ENCODE results near the gene C2CD2L. TPM values are rescaled to one million over a fixed set of nuclear protein-coding genes. Genes with fewer than 3 reads are reported as not detected.

The C2CD2L gene
- total and polyA plus RNA-seq, 2 of the 13 experiments (the other 11 are each of a cell fraction or from before 2014, with no cell fraction given) = 3.7 to 5.5 TPM

GRCh38 chr11:119101759-119102423, 5.3 kb upstream of the C2CD2L start, which contains the start of gene DPAGT1 (continued):
- TF ChIP-seq E2F2 (CRISPR knock-in tag; IDR thresholded peaks at IDR 0.05; ENCODE audit: borderline replicate concordance) (no peak), ZNF562 (CRISPR knock-in tag; IDR thresholded peaks at IDR 0.05; ENCODE audit: borderline replicate concordance) (no peak), TOPORS (CRISPR knock-in tag; IDR thresholded peaks at IDR 0.05) (0 out of 2 replicates have a peak, but pooled peaks have one; percentile 53), ZFP62 (CRISPR knock-in tag; IDR thresholded peaks at IDR 0.05) (no peak), ZBTB33 (CRISPR knock-in tag; IDR thresholded peaks at IDR 0.05) (no peak), HMG20B (CRISPR knock-in tag; conservative IDR thresholded peaks at IDR 0.05) (no peak), KAT2B (IDR thresholded peaks at IDR 0.05; ENCODE audit: borderline replicate concordance, low read depth, low read length) (no peak), THRA (CRISPR knock-in tag; IDR thresholded peaks at IDR 0.05; ENCODE audit: borderline replicate concordance) (no peak), ZNF781 (CRISPR knock-in tag; IDR thresholded peaks at IDR 0.05; ENCODE audit: borderline replicate concordance, not compliant biosample characterization) (no peak), ATF5 (CRISPR knock-in tag; IDR thresholded peaks at IDR 0.05; ENCODE audit: low read depth) (no peak), MEF2D (CRISPR knock-in tag; IDR thresholded peaks at IDR 0.05) (0 out of 2 replicates have a peak, but pooled peaks have one; percentile 41), MEIS2 (CRISPR knock-in tag; IDR thresholded peaks at IDR 0.05) (no peak), ZNF224 (CRISPR knock-in tag; IDR thresholded peaks at IDR 0.05) (no peak), NR2F6 (IDR thresholded peaks at IDR 0.05) (no peak), NR2F6 (CRISPR knock-in tag; IDR thresholded peaks at IDR 0.05) (peak; percentile 29; the same call in 1 of the 2 replicates), ZSCAN21 (CRISPR knock-in tag; IDR thresholded peaks at IDR 0.05; ENCODE audit: borderline replicate concordance) (peak; percentile 71), ARNT2 (CRISPR knock-in tag; IDR thresholded peaks at IDR 0.05; ENCODE audit: low read depth) (0 out of 2 replicates have a peak, but pooled peaks have one; percentile 40), RNF2 (conservative IDR thresholded peaks at IDR 0.05; ENCODE audit: low read depth) (no peak), ZNF891 (CRISPR knock-in tag; IDR thresholded peaks at IDR 0.05) (no peak)
- TF ChIP-seq, protein P1, sequence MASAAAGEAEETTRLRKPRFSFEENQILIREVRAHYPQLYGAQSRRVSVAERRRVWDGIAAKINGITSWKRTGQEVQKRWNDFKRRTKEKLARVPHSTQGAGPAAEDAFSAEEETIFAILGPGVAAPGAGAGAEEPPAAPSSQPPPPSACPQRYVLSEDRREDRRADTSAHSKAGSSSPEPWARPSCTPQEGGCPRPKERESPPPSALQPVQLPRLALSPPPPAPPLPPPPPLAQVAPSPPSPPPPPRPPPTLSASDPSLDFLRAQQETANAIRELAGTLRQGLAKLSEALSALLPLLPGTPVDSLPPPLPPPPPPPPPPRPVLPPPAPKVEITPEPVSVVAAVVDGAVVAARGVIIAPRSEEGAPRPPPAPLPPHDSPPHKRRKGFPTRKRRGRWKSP (CRISPR knock-in tag; IDR thresholded peaks at IDR 0.05) = no peak
- TF ChIP-seq, protein P2, sequence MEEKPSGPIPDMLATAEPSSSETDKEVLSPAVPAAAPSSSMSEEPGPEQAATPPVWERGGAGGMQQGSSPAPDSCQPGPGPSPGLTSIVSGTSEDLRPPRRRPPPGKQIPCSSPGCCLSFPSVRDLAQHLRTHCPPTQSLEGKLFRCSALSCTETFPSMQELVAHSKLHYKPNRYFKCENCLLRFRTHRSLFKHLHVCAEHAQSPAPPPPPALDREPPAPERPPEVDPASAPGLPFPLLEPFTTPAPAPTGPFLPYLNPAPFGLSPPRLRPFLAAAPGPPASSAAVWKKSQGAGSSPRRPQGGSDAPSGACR (CRISPR knock-in tag; IDR thresholded peaks at IDR 0.05) = no peak; the same call in 1 of the 2 replicates

Measured in HepG2 (cell line).